Stomach (tissue), 9 donors: Measurements from ENCODE around the gene TMEM240. TPM values are rescaled to one million over a fixed set of nuclear protein-coding genes. Genes with fewer than 3 reads are reported as not detected.

Experiments used
- DNase-seq, 2 donors: peaks; one replicate each; pipeline versions ENCODE4 v3.0.0 to v3.0.0-alpha.2; 2013 to 2019
- H3K27ac ChIP-seq, 5 donors: fragments of 200-600 bp in 4 of 5; sonication (generic) in 4 of 5; one replicate each; pipeline ENCODE4 v1.5.1; 2013 to 2019; ENCODE audit warnings: mild to moderate bottlenecking in 1 of 5, moderate library complexity in 1 of 5
- H3K27me3 ChIP-seq, 3 donors: fragments of 200-600 bp; sonication (generic); one replicate each; pipeline ENCODE4 v1.5.1; 2017 to 2019; ENCODE audit warnings: mixed run types in 1 of 3
- H3K36me3 ChIP-seq, 4 donors: fragments of 200-600 bp; sonication (generic); 1 replicate in 3 of 4; 2 replicates in 1 of 4; pipeline ENCODE4 v1.5.1; 2016 to 2019
- H3K4me1 ChIP-seq, 4 donors: fragments of 200-600 bp; sonication (generic); one replicate each; pipeline ENCODE4 v1.5.1; 2016 to 2019
- H3K4me3 ChIP-seq, 4 donors: fragments of 200-600 bp; sonication (generic) in 3 of 4; one replicate each; pipeline ENCODE4 v1.5.1; 2016 to 2019; ENCODE audit warnings: mild to moderate bottlenecking in 1 of 4
- H3K9me3 ChIP-seq, 4 donors: fragments of 200-600 bp; sonication (generic); one replicate each; pipeline ENCODE4 v1.5.1; 2016 to 2019
- EP300 ChIP-seq: sonication (generic); formaldehyde crosslinking; IDR thresholded peaks from one replicate; pipeline ENCODE4 v1.6.1; 2017; ENCODE audit warnings: antibody characterized with exemption
- POLR2A ChIP-seq, 4 donors: fragments of 450-650 bp; IDR thresholded peaks; one replicate each; pipeline ENCODE4 v1.6.1; 2016; ENCODE audit warnings: antibody characterized with exemption in 4 of 4, control low read depth in 2 of 4, mild to moderate bottlenecking in 1 of 4, moderate library complexity in 1 of 4
- POLR2AphosphoS5 ChIP-seq, 3 donors: sonication (generic); formaldehyde crosslinking; IDR thresholded peaks; one replicate each; pipeline ENCODE4 v1.6.1; 2016; ENCODE audit warnings: antibody characterized with exemption in 3 of 3
- WGBS, 5 donors: extraction: QIAGEN DNeasy Blood & Tissue Kit in 3 of 5; methylation state at CpG; one replicate each; pipeline versions ENCODE4 v1.1.5 to v1.1.7; 2013 to 2018; 5-methylcytosine and 5-hydroxymethylcytosine counted together
- intact Hi-C: fragments of 100-400 bp; cut with DNase I; formaldehyde crosslinking; loops from one replicate; pipeline ENCODE4 v1.15.1; 2023; ENCODE audit warnings: low total_unique reads
- polyA plus RNA-seq, 3 donors: library from polyadenylated mRNA; stranded (reverse); fragments of 200-250 nt; gene quantifications; one replicate each; pipeline ENCODE4 v1.2.3, GENCODE V29; 2013
- total RNA-seq, 5 donors: library from RNA; depleted of rRNA; stranded (reverse); fragments of >200 nt; gene quantifications; one replicate each; pipeline versions ENCODE4 v1.1.0 to v1.2.3, GENCODE V29; 2014 to 2016
- TF ChIP-seq, protein P1 (sequence below), 7 experiments: fragments of 450-650 bp in 4 of 7; fragments of 200-600 bp in 3 of 7; sonication (generic) in 3 of 7; IDR thresholded peaks; one replicate each; pipeline ENCODE4 v1.5.1; 2016 to 2019; ENCODE audit warnings: antibody characterized with exemption in 7 of 7, control low read depth in 2 of 7, mild to moderate bottlenecking in 1 of 7
- donor health status: healthy with polysubstance abuse.
- donor health status: Bipolar disorder and iron deficiency.
- donor health status: healthy.

The TMEM240 gene
- total and polyA plus RNA-seq, 8 donors, result 1.8 to 10.3 (median 3.5) TPM; not detected in 3

DNA sequence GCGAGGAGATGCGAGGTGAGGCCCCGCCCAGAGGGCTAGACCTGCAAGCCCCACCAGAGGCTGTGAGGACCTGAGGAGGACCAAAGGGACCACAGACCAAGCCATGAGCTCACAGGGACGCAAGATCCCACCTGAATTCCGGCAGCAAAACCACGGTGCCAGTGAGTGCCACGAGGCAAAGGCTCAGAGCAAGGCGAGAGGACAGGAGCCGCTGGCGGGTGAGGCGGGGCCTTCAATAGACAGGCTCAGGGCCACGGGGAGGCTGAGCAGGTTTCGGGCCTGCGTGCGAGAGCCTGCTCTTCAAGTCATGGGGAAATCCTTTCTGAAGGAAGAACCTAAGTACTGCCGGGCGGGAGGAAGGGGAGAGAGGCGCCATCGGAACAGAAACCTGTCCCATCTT, 7.1 kb upstream of the TMEM240 start:
- Histone ChIP-seq H3K4me1 (peaks cover 3 to 38% (median 19%) of the 10 kb centered on the region in 4 donors), H3K27ac (no peak overlapping the region), H3K4me3 (no peak overlapping the region), H3K9me3 (no peaks in the 10 kb centered on the region), H3K27me3 (no peaks in the 10 kb centered on the region), H3K36me3 (peaks cover under 1 to 30% (median 22%) of the 10 kb centered on the region in 4 donors)
- no peak for DNase-seq
- TF ChIP-seq POLR2AphosphoS5 (IDR thresholded peaks at IDR 0.05), result no peak
- no peak for TF ChIP-seq POLR2A (IDR thresholded peaks at IDR 0.05)
- TF ChIP-seq, protein P1, sequence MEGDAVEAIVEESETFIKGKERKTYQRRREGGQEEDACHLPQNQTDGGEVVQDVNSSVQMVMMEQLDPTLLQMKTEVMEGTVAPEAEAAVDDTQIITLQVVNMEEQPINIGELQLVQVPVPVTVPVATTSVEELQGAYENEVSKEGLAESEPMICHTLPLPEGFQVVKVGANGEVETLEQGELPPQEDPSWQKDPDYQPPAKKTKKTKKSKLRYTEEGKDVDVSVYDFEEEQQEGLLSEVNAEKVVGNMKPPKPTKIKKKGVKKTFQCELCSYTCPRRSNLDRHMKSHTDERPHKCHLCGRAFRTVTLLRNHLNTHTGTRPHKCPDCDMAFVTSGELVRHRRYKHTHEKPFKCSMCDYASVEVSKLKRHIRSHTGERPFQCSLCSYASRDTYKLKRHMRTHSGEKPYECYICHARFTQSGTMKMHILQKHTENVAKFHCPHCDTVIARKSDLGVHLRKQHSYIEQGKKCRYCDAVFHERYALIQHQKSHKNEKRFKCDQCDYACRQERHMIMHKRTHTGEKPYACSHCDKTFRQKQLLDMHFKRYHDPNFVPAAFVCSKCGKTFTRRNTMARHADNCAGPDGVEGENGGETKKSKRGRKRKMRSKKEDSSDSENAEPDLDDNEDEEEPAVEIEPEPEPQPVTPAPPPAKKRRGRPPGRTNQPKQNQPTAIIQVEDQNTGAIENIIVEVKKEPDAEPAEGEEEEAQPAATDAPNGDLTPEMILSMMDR (IDR thresholded peaks at IDR 0.05), result no peak
- no peak for TF ChIP-seq EP300
- intact Hi-C loops, result no loop called here
- WGBS, 5 donors, result 89 to 96% (median 92%) methylated on average over 18 to 19 of the region's 19 CpGs

DNA sequence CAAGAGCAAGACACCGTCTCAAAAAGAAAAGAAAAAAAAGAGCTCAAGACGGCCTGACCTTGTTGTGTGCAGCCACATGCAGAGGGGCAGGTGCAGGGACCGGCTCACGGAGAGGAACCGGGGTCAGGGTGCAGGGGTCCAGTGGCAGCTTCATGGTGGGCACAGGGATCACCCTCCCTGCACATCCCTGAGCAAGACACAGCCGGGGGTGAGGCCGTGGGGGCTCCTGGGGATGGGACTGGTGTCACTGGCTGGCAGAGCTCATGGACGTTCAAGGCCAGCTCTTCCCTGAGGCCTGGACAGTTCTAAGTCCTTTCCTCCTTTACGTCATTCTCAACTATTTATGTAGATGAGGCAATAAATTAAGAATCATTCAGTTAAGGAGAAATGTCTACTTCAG, 6.6 kb upstream of the TMEM240 start:
- WGBS, 5 donors, result 88 to 95% (median 92%) methylated on average over 8 to 9 of the region's 9 CpGs
- peaks cover 5 to 34% (median 25%) of the 10 kb centered on the region in 4 donors for H3K36me3 ChIP-seq
- no peaks in the 10 kb centered on the region for H3K27me3 ChIP-seq
- no peak for DNase-seq
- H3K9me3 ChIP-seq, result no peaks in the 10 kb centered on the region
- H3K4me3 ChIP-seq, result no peak overlapping the region
- intact Hi-C loops, result no loop called here
- TF ChIP-seq EP300 (no peak), POLR2A (IDR thresholded peaks at IDR 0.05) (no peak)
- TF ChIP-seq, protein P1 (IDR thresholded peaks at IDR 0.05), result no peak
- no peak overlapping the region for H3K27ac ChIP-seq
- H3K4me1 ChIP-seq, result peaks cover 3 to 38% (median 19%) of the 10 kb centered on the region in 4 donors

DNA sequence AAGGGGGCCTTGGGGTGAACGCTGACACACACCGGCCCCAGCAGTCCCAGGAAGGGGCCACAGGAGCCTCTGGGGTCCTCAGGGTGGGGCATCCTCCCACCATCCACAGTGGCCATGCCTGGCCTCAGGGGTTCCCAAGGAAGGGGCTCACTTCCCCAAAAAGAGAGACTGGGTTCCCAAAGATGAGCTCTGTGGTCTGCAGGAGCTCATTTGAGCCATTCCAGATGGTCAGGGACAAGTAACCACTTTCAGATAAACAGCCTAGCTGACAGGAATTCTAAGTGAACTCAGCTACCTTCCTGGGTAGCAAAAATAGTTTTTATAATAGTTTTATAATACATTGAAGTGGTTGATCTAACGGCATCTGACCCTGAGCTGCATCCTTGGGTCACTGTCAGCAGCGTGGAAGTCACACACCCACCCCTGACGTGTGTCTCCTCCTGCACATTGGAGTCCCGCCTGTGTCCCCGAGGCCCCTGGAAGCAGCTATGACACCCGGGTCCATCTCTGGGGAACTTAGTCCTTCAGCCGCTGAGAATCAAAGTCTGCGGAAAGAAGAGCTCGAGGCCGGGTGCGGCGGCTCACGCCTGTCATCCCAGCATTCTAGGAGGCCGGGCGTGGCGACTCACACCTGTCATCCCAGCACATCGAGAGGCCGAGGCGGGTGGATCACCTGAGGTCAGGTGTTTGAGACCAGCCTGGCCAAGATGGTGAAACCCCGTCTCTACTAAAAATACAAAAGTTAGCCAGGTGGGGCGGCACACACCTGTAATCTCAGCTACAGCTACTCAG, 5.7 kb upstream of the TMEM240 start:
- TF ChIP-seq POLR2A (IDR thresholded peaks at IDR 0.05) (no peak), EP300 (no peak), POLR2AphosphoS5 (IDR thresholded peaks at IDR 0.05) (no peak)
- TF ChIP-seq, protein P1 (IDR thresholded peaks at IDR 0.05), result no peak
- no peaks in the 10 kb centered on the region for H3K9me3 ChIP-seq
- DNase-seq, result no peak
- WGBS, 5 donors, result 86 to 91% (median 88%) methylated on average over 23 of the region's 23 CpGs
- H3K27me3 ChIP-seq, result no peaks in the 10 kb centered on the region
- H3K36me3 ChIP-seq, result peaks cover 14 to 43% (median 32%) of the 10 kb centered on the region in 4 donors
- intact Hi-C loops, result no loop called here
- H3K4me3 ChIP-seq, result no peak overlapping the region
- H3K27ac ChIP-seq, result no peak overlapping the region
- peaks cover 3 to 46% (median 22%) of the 10 kb centered on the region in 4 donors for H3K4me1 ChIP-seq

DNA sequence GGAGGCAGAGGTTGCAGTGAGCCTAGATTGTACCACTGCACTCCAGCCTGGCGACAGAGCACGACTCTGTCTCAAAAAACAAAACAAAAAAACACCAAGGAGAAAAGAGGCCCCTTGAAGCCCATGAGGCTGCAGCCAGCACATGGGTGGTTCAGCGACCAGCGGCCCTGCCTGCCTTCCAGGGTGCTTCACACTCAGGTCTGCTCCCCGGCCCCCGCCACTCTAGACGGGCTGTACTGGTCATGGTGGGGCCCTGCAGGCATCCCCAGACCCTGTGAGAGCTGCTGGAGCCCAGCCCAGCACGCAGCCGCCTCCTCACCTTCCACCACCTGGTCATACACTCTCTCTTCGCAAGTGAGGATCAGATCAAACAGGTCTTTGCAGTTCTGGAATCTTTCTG, 4.1 kb upstream of the TMEM240 start:
- no peaks in the 10 kb centered on the region for H3K9me3 ChIP-seq
- H3K4me3 ChIP-seq, result no peak overlapping the region
- H3K4me1 ChIP-seq, result peaks cover 6 to 46% (median 33%) of the 10 kb centered on the region in 4 donors
- TF ChIP-seq EP300 (no peak), POLR2AphosphoS5 (IDR thresholded peaks at IDR 0.05) (no peak), POLR2A (IDR thresholded peaks at IDR 0.05) (no peak)
- TF ChIP-seq, protein P1 (IDR thresholded peaks at IDR 0.05), result no peak
- peaks cover 15 to 45% (median 34%) of the 10 kb centered on the region in 4 donors for H3K36me3 ChIP-seq
- peaks cover 0 to 15% (median 5%) of the 10 kb centered on the region in 3 donors for H3K27me3 ChIP-seq
- no peak for DNase-seq
- H3K27ac ChIP-seq, result no peak overlapping the region
- intact Hi-C loops, result no loop called here
- WGBS, 5 donors, result 90 to 96% (median 93%) methylated on average over 7 to 10 of the region's 10 CpGs
